Gastrocnemius medialis (tissue), 4 donors: ENCODE results near the gene SLC2A1. TPM values are rescaled to one million over a fixed set of nuclear protein-coding genes. Genes with fewer than 3 reads are reported as not detected.

Experiments
- ATAC-seq, 2 donors: fragments of 150-250 bp; one replicate each; pipeline ENCODE4 v1.9.1; 2016
- DNase-seq, 2 donors: peaks; one replicate each; pipeline ENCODE4 v3.0.0-alpha.2; 2019
- H3K27ac ChIP-seq, 4 donors: fragments of 200-600 bp; sonication (generic); 1 replicate in 1 of 4; 2 replicates in 3 of 4; pipeline ENCODE4 v1.5.1; 2016 to 2018; ENCODE audit warnings: mild to moderate bottlenecking in 2 of 4, moderate library complexity in 1 of 4
- H3K27me3 ChIP-seq, 3 donors: fragments of 200-600 bp; sonication (generic) in 2 of 3; 1 replicate in 1 of 3; 2 replicates in 2 of 3; pipeline versions ENCODE4 v1.5.1 to v1.6.0; 2016 to 2019; ENCODE audit warnings: mild to moderate bottlenecking in 1 of 3, moderate library complexity in 1 of 3
- H3K36me3 ChIP-seq, 2 donors: fragments of 200-600 bp; sonication (generic) in 1 of 2; one replicate each; pipeline ENCODE4 v1.5.1; 2017 to 2018
- H3K4me1 ChIP-seq, 2 donors: fragments of 200-600 bp; sonication (generic) in 1 of 2; one replicate each; pipeline ENCODE4 v1.5.1; 2016 to 2017; ENCODE audit warnings: mild to moderate bottlenecking in 2 of 2
- H3K4me3 ChIP-seq, 4 donors: fragments of 200-600 bp; sonication (generic) in 3 of 4; 1 replicate in 1 of 4; 2 replicates in 3 of 4; pipeline ENCODE4 v1.5.1; 2016 to 2019; ENCODE audit warnings: mild to moderate bottlenecking in 2 of 4
- H3K9me3 ChIP-seq, 3 donors: fragments of 200-600 bp; sonication (generic) in 2 of 3; 1 replicate in 1 of 3; 2 replicates in 2 of 3; pipeline ENCODE4 v1.5.1; 2016 to 2019
- POLR2A ChIP-seq, 2 donors: fragments of 450-650 bp; IDR thresholded peaks; one replicate each; pipeline ENCODE4 v1.6.1; 2017; ENCODE audit warnings: antibody characterized with exemption in 2 of 2, mild to moderate bottlenecking in 2 of 2, moderate library complexity in 2 of 2
- in situ Hi-C, 4 donors: fragments of 200-750 bp; cut with MboI; loops; one replicate each; pipeline versions ENCODE4 v1.15.0 to v1.8.0; 2017; ENCODE audit warnings: low sequenced_read_pairs in 4 of 4
- intact Hi-C: fragments of 100-400 bp; cut with DNase I; formaldehyde crosslinking; loops from one replicate; pipeline ENCODE4 v1.15.1; 2023; ENCODE audit warnings: low total_unique reads
- total RNA-seq, 4 donors: library from RNA; depleted of rRNA; stranded (reverse); fragments of >200 nt; gene quantifications; one replicate each; pipeline versions ENCODE4 v1.1.0 to v1.2.3, GENCODE V29; 2016
- TF ChIP-seq, protein P1 (sequence below), 5 experiments: fragments of 450-650 bp in 3 of 5; fragments of 200-600 bp in 2 of 5; sonication (generic) in 2 of 5; IDR thresholded peaks in 4 of 5; conservative IDR thresholded peaks in 1 of 5; 1 replicate in 4 of 5; 2 replicates in 1 of 5; pipeline ENCODE4 v1.5.1; 2016 to 2019; ENCODE audit warnings: antibody characterized with exemption in 5 of 5, mild to moderate bottlenecking in 3 of 5, moderate library complexity in 3 of 5

The SLC2A1 gene
- total RNA-seq, 4 donors from 2014 or later = 6.3 to 16.1 (median 9.4) TPM

DNA sequence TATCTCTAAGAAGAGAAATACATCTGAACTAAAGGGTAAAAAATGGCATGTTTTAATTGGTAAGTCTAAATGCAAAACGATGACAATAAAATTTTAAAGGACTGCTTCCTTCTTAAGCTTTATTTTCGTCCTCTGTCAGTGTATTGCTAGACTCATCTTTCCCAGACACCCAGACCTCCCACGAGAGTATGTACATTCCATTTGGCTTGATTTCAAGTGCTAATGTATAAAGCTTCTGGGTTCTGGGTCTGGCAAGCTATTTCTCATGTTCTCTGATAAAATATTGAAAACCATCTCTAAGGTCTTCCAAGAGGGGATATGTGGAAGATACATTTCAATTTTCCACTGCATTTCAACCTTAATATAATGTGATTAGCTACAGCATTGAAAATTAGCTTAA is 24.6 kb upstream of the SLC2A1 start:
- no peak for DNase-seq
- Histone ChIP-seq H3K9me3 (no peaks in the 10 kb centered on the region), H3K27ac (no peak overlapping the region), H3K36me3 (no peaks in the 10 kb centered on the region), H3K4me1 (no peaks in the 10 kb centered on the region), H3K4me3 (no peak overlapping the region), H3K27me3 (peaks cover 0 to 23% (median 10%) of the 10 kb centered on the region in 3 donors)
- ATAC-seq = no peak
- no peak for TF ChIP-seq POLR2A (IDR thresholded peaks at IDR 0.05)
- TF ChIP-seq, protein P1, sequence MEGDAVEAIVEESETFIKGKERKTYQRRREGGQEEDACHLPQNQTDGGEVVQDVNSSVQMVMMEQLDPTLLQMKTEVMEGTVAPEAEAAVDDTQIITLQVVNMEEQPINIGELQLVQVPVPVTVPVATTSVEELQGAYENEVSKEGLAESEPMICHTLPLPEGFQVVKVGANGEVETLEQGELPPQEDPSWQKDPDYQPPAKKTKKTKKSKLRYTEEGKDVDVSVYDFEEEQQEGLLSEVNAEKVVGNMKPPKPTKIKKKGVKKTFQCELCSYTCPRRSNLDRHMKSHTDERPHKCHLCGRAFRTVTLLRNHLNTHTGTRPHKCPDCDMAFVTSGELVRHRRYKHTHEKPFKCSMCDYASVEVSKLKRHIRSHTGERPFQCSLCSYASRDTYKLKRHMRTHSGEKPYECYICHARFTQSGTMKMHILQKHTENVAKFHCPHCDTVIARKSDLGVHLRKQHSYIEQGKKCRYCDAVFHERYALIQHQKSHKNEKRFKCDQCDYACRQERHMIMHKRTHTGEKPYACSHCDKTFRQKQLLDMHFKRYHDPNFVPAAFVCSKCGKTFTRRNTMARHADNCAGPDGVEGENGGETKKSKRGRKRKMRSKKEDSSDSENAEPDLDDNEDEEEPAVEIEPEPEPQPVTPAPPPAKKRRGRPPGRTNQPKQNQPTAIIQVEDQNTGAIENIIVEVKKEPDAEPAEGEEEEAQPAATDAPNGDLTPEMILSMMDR (IDR thresholded peaks at IDR 0.05 in 4 of 5, conservative IDR thresholded peaks at IDR 0.05 in 1 of 5) = no peak
- in situ Hi-C loops = no loop called here
- intact Hi-C loops = no loop called here

DNA sequence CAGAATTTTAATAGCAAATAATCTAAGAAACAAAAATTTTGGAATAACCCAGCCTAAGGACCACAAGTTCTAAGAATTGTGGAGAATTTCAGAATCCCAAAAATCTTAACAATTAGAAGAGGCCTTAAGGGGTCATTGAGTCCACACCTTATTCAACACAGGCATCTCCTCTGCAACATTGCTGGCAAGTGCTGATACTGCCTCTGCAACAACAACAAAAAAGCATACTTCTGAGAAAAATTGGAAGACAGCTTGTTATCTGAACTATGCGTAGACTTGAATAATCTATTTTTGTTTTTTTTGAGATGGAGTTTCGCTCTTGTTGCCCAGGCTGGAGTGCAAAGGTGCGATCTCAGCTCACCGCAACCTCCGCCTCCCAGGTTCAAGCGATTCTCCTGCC is 24.0 kb upstream of the SLC2A1 start:
- no peak for ATAC-seq
- in situ Hi-C loops = no loop called here

DNA sequence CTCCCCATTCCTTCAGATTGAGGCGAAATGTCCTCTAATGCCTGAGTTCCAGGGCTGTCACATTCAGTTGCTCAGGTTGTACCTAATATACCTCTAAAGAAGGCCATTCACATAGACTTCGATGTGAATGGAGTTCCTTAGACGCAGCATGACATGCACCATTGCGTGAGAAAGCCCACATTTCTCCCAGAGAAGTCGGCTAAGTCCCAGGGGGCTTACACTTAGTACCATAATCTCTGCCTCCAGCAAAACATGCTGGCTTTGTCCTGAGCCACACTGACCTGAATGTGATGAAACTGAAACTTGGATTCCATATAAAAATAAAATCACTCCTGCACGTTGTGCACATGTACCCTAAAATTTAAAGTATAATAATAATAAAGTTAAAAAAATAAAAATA is 23.2 kb upstream of the SLC2A1 start:
- no peaks in the 10 kb centered on the region for H3K9me3 ChIP-seq
- H3K27ac ChIP-seq = no peak overlapping the region
- H3K4me1 ChIP-seq = no peaks in the 10 kb centered on the region
- in situ Hi-C loops = no loop called here
- no peaks in the 10 kb centered on the region for H3K36me3 ChIP-seq
- ATAC-seq (no peak), DNase-seq (no peak)
- no peak overlapping the region for H3K4me3 ChIP-seq
- intact Hi-C loops = no loop called here
- H3K27me3 ChIP-seq = peaks cover 0 to 26% (median 12%) of the 10 kb centered on the region in 3 donors
- TF ChIP-seq, protein P1 (IDR thresholded peaks at IDR 0.05 in 4 of 5, conservative IDR thresholded peaks at IDR 0.05 in 1 of 5) = no peak
- no peak for TF ChIP-seq POLR2A (IDR thresholded peaks at IDR 0.05)

More for the DNA sequence above, 24.0 kb upstream of the SLC2A1 start:
- intact Hi-C loops = no loop called here
- Histone ChIP-seq H3K4me3 (no peak overlapping the region), H3K9me3 (no peaks in the 10 kb centered on the region), H3K27me3 (peaks cover 0 to 26% (median 12%) of the 10 kb centered on the region in 3 donors), H3K4me1 (no peaks in the 10 kb centered on the region), H3K27ac (no peak overlapping the region), H3K36me3 (no peaks in the 10 kb centered on the region)
- DNase-seq = no peak
- TF ChIP-seq, protein P1 (IDR thresholded peaks at IDR 0.05 in 4 of 5, conservative IDR thresholded peaks at IDR 0.05 in 1 of 5) = no peak
- no peak for TF ChIP-seq POLR2A (IDR thresholded peaks at IDR 0.05)

DNA sequence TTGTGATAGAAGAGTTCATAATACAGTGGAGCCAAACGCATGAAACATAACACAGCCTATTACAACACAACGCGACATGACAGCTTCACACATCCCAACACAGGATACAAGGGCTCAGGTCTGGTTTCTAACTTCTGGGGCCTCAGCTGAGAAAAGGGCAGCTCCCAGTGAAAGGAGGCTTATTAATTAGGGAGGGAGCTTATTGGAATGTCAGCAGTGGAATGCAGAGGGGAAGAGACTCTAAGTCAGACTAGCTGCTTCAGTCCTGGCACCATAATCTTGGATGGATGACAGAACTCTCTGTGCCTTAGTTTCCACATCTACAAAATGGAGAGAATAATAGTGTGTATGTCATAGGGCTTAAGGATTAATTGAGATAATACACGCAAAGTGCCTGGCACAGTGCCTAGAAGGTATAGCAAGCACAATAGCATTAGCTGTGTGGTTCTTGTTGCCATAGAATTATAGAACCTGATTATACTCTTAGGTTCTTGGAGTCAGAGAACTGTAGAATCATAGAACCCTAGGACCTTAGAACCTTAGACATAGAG is 22.7 kb upstream of the SLC2A1 start:
- H3K27me3 ChIP-seq = peaks cover 0 to 26% (median 12%) of the 10 kb centered on the region in 3 donors
- ATAC-seq = no peak
- H3K27ac ChIP-seq = no peak overlapping the region
- no peaks in the 10 kb centered on the region for H3K9me3 ChIP-seq
- H3K4me3 ChIP-seq = no peak overlapping the region
- in situ Hi-C loops = no loop called here
- TF ChIP-seq POLR2A (IDR thresholded peaks at IDR 0.05) = no peak
- TF ChIP-seq, protein P1 (IDR thresholded peaks at IDR 0.05 in 4 of 5, conservative IDR thresholded peaks at IDR 0.05 in 1 of 5) = no peak
- no peaks in the 10 kb centered on the region for H3K36me3 ChIP-seq
- intact Hi-C loops = no loop called here
- H3K4me1 ChIP-seq = no peaks in the 10 kb centered on the region
- no peak for DNase-seq
